Measurements from ENCODE around the gene MMD. TPM values are rescaled to one million over a fixed set of nuclear protein-coding genes. Genes with fewer than 3 reads are reported as not detected.
"Not testable (repeated sequence)": the region's sequence is repeated elsewhere in the genome, so short reads cannot be mapped to it uniquely, and the experiment has no call there.

Gene MMD
- total RNA-seq, 1 donor from 2014 or later, result 4.3 TPM

DNA sequence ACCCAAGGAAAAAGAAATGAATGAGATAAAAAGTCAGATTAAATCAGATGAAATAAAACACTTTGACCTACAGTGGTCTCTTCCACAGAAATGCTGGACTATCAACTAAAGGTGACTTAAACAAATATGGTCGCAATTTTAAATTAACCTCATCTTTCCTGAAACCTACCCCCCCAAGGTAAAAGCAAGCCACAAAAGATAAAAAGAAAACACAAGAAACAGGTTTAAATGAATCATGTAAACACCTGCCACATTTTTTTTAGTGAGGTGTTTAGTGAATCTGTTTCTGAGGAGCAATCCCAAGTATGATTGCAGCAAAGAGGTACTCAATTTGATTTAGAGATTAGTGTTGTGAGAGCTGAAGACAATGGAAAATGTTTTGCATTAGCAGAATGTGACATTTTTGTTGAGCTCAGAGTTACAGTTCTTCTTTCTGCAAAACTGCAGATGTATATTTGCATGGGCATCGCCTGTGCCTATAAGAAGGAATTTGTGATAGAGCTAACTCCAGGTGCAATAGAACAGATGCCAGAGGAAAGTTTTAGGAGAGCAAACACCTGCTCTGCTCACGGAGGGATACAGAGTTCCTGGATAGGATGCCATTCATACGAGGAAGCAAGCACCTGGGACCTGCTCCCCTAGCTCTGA is 3.4 kb upstream of the MMD start:
- ATAC-seq (no peak), DNase-seq (ENCODE audit: low spot score) (no peak)

DNA sequence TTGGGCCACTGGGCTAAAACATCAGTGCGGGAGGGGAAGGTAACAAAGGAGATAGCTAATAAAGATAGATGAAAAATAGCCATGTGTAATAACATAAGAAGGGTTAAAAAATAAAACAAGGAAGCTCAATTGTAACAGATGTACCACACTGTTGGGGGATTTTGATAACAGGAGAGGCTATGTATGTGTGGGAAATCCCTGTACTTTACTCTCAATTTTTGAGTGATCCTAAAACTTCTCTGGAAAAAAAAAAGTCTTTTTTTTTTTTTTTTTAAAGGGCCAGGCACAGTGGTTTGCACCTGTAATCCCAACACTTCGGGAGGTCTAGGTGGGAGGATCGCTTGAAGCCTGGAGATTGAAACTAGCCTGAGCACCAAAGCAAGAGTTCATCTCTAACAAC is 1.9 kb upstream of the MMD start:
- DNase-seq (ENCODE audit: low spot score), result no peak
- no peak for ATAC-seq

DNA sequence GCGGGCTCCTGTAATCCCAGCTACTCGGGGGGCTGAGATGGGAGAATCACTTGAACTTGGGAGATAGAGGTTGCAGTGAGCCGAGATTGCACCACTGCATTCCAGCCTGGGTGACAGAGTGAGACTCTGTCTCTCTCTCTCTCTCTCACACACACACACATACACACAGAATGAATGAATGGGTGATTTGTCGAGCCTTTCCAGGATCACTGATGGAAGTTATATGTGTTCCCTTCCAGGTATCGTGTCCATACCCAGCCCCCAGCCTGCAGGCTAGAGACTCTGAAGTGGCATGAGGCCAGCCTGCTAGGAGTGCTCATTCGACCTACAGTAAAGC is 1.2 kb upstream of the MMD start:
- not testable (repeated sequence) for ATAC-seq; DNase-seq (ENCODE audit: low spot score)

DNA sequence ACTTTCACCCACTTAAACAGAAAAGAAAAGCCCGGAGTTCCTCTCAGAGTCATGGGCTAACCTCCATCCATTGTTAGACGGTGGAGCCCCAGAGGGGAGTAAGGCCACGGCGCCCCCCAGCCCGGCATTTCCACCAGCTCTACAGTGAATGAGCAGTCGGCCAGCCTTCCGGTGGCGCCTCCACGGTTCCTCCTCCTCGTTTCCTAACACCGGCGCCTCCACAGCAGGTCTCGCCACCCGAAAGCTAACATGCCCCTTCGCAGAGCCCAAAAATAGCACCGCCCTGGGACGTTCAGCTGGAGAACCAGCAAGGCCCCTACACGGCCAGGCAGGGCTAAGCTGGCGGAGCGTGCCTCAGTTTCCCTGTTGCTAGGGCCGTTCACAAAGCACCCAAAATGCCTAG is 858 bp downstream of the MMD start:
- peak; percentile 29 for ATAC-seq

DNA sequence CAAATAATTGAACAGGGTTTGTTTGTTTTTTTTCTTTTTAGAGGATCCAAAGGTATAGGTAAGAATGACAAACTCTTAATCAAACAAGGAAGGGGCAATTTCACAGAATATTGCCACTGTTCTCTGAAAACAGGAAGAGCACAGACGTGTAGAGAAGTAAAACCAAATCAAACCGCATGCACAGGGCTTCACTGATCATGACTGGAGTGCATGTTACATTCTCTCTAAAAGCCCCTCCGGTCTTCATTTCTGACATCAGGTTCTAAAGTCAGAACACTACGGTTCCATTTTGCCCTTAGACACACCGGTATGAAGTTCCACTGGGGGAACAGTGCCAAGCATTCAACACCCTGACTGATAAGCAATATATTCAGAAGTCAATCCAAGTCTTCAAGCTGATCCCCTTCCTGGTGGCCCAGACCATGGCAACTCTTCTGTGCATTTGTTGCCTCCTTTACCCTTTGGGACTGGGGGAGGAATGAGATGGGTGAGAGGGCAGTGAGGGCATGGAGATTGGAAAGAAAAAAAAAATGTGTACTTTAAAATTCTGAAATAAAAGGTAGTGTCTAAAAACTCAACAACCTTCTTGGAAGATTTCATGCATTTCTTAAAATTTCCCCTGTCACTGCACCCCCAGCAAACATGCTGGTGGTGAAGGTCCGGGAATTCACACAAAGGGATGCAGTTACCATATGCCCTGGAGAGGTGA is 1.4 kb downstream of the MMD start:
- ATAC-seq (no peak), DNase-seq (ENCODE audit: low spot score) (no peak)

More for the DNA sequence above, 858 bp downstream of the MMD start:
- DNase-seq (ENCODE audit: low spot score), result peak; percentile 55

DNA sequence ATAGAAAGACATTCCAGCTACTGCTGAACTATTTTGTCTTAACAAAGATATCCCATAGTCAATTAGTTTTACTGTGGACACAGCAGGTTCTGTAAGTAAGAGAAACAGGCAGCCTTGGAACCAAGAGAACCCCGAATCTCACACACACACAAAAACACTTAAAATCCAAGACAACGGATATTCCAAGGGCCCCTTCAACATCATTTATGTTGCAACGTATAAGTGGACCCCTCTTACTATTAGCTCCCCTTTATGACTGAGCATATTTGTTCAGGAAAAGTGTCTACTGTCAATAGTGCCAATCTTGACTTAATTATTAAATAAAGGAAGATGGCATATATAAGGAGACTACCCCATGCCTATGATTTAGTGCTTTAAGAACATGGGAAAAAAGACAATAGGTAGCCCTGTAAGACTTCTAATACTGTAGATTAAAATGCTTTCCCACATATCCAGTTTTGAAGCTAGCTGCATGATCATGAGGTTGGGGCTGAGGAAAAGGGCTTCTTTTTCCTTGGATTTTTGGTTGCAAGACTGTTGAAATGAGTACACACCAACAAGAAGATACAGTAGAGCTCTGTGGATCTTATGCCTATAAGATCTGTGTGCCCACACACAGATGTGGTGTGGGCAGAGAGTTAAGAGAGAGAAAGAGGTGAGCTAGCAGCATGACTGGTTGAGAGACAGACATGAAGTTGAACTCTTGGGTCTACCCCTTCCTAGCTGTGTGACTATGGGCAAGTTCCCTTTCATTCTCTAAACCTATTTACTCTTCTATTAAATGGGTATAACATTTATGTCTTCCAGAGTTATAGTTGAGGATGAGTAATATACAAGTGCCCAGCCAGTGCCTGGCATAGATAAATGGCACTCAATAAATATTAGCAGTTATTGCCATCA is 3.0 kb downstream of the MMD start:
- DNase-seq (ENCODE audit: low spot score) (no peak), ATAC-seq (no peak)

DNA sequence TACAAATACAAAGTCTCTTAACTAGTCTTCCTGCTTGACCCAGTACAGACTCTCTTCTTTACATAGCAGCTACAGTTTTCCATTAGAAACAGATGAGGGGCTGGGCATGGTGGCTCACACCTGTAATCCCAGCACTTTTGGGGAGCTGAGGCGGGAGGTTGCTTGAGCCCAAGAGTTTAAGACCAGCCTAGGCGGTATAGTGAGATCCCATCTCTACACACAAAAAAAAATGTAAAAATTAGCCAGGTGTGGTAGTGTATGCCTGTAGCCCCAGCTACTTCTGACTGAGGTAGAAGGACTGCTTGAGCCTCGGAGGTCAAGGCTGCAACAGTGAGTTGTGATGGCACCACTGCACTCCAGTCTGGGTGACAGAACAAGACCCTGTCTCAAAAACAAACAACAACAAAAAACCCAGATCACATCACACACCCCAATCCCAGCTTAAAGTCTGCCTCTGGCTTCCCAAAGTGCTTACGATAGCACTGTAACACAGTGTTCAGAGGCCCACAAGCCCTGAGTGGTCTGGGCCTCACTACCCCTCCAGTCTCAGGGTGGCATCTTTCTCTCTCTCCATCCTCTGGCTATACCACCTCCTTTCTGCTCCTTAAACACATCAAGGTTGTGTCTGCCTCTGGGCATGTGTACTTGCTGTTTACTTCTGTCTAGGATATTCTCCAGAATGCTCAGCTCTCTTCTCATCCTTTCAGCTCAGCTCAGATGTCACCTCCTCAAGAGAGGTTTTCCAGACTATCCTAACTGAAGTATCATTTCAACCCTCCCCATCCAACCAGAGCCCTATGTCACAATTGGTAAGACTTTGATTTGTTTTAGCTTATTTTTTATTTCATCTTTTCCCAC is 4.0 kb downstream of the MMD start:
- ATAC-seq (no peak), DNase-seq (ENCODE audit: low spot score) (no peak)

DNA sequence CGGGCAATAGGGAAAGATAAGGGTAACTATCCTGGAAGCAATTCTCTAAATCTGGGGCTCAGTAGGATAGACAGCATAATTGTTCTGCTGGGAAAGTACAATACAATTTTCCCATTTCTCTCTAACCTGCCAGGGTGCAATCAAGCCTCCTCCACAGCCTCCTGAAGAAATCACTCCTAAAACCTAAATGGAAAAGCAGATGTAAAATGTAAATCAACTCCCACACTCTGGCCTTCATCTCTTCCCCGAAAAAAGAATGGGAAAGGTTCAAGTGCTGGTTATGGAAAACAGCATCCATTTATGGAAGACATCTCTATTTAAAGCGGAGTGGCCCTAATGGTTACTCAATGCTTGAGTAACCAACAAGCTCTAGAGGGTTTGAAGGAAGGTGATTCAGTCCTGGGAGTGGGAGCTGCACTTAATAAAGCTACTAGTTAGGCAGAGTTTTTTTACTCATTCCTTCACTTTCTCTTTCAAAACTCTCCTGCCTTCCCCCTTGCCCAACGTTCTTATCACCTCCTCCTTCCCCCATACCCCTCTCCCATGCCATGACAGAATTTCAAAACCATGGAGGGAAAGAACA is 5.1 kb downstream of the MMD start:
- ATAC-seq (no peak), DNase-seq (ENCODE audit: low spot score) (no peak)

DNA sequence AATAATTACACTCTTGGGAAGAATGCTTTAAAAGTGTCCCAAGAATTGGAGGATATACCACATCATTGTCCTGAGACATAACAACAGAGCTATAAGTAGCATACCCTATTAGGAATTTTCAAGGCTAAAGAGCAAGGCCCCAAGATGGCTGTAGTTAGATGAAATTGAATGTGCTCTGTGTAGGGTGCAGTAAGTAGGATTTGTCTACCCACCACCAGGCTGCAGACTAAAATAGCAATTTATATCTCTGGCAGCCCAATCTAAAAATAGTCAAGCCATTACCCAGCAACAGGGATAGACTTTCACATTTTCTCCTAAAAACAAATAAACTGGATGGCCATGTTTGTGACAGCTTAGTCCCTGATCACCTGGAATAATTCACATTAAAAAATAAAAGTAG is 5.6 kb downstream of the MMD start:
- ATAC-seq, result no peak
- DNase-seq (ENCODE audit: low spot score), result no peak

DNA sequence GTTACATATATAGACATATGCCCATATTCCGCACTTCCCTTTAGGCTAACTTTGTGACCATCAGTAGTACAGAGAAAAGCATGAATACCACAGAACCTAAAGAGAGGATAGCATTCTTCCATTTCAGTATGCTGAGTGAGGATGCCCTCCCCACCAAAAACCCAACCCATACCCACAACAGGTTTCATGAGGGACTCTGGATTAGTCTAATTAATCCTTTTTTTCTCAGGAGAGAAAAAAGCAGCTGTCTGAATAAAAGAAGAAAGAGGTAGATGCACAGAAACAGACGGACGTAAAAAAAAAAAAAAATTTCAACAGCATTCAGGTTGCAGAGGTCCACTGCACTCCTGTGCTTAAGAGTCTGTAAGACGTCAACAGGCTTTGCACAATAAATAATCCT is 6.7 kb downstream of the MMD start:
- DNase-seq (ENCODE audit: low spot score), result no peak
- ATAC-seq, result no peak

DNA sequence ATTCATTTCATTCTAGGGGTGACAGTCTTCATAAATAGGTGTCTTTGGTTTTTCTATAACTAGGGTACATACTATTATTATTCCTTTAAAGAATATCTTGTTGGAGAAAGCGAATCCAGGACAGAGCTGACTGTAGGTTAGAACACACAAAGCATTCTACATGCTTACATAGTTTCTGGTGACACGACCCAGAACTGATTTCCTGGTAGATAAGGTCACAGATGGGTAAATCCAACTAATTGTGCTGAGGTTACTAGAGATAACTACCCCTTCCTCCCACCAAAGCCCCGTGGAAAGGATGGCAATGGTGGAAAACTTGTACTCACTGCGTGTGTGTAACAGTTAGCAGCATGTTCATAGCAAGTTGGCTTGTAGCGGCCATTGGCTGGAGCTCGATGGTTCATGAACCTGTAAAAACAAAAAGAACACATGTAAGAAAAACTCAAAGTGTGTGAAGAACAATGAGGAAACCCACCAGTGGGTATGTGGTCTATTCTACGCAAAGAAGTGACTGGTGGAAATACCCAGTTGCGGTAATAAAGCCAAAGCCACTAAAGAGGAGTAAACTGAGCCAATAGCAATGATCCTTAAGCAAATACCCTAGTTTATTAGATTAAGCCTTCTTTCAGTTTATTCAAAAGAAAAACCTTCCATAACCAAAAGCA is 7.7 kb downstream of the MMD start:
- ATAC-seq, result no peak
- DNase-seq (ENCODE audit: low spot score), result no peak

DNA sequence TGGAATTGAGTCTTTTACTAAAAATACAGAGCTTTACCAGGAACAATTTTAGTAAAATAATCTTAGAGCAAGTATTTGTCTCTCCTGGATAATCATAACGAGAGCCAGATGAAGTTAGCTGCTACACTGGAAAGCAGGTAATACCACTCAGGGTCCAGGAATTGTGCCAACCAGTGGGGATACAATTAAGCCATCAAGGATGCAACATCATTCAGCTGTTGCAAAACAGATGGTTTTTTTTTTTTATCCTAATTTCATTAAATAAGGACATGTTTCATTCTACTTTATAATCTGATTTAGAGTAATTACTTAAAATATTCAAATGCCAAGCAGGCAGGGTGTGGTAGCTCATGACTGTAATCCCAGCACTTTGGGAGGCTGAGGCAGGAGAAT is 10.2 kb downstream of the MMD start:
- DNase-seq (ENCODE audit: low spot score) (no peak), ATAC-seq (no peak)

DNA sequence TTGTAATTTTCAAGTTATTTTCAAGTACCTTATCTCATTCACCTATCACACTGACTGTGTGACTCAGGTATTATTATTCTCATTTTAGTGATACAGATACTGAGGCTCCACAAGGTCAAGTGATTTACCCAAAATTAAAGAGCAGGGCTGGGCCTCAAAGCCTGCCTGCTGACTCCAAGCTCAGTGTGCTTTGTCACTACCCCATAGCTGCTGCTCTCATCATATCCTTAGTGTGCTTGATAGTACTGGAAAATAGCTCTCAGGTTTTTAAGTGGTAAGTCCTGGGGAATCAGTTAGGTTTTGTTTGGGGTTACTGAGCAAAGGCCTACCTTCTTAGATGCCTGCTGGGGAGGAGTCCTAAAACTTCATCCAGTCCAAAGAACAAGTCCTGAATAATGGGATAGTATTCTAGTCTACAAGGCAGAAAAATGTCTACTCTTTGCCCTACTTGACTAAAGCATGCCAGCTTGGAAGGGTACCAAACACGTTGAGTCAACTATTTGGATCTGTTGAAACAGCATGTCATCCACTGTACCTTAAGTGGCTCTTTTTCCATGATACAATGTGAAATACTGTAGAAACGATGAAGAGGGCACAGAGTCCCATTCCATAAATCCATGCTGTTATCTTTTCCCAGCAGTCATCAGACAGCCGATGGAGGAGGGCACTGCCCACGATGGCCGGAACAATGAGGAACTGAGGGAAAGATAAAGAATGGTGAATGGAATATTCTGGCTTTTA is 10.7 kb downstream of the MMD start:
- ATAC-seq, result peak; percentile 76

DNA sequence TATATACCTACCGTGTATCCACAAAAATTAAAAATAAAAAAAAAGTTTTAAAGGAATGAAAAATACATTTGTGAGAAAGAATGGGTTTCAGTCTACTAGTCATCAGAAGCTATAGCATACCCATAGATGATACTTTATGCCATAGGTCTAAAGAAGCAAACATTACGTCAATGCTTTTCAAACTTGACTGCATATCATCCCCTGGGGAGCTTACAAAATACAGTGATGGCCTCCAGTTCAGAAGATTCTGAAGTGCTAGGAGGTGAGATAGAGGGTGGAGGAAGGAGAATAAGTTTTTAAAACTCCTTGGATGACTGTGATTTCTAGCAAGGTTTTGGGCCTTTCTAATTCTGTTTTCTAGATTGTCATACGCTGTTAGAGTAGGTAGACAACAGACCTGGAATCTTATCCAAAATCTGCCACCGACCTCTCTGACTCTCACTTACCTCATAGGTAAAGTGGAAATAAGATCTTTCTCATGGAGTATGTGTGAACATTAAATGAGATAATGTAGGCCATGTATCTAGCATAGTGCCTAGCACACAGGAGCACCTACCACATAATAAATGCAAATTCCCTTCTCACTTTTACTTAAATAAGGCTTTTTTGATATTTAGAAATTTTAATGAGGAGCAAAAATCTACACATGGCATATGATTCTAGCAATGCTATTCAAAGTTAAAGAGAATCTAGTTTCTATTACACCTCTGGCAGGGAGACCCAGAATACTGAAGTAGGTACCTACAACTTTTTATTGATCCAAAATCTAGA is 12.4 kb downstream of the MMD start:
- ATAC-seq, result no peak

More for the DNA sequence above, 10.7 kb downstream of the MMD start:
- DNase-seq (ENCODE audit: low spot score), result no peak

DNA sequence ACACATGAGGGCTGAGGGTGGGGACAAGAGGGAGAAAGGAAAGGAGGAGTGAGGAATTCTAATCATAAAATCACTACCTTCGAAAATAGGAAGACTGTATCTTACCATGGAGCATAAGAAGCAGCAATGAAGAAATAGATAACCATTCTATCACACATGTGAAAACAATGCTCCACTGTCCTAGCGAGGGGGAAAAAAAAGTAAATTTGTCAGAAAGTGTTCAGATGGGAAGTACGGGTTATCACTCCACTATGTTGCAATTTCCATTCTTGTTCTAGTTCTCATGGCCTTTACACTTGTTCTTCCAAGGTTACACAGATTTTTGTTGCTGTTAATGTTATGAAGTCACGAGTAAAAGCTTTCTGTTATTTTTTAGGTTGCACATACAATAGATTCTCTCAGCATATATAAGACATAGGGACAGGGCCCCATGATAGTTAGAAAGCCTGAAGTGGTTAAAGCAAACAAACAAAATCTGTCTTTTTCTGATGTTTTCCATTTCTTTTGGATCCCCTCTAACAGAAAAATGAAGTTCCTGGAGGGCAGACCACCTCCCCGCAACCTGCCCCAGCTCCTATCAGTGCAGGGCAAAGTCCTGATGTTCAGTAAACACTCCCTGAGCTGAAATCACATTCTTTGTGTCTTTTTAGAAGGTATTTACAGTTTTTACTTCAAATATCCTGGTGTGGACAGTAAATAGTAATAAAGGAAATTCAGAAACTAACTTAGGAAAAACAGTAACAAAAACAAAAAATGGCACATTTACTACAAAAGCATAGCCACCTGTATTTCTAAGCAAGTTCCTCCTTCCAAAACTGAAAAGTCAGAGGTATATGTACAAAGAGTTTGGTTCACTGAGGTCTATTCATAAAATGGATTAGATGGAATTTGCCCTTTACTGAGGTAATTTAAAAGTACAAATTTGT is 13.7 kb downstream of the MMD start:
- DNase-seq (ENCODE audit: low spot score) (no peak), ATAC-seq (peak; percentile 71)

More for the DNA sequence above, 12.4 kb downstream of the MMD start:
- no peak for DNase-seq (ENCODE audit: low spot score)

DNA sequence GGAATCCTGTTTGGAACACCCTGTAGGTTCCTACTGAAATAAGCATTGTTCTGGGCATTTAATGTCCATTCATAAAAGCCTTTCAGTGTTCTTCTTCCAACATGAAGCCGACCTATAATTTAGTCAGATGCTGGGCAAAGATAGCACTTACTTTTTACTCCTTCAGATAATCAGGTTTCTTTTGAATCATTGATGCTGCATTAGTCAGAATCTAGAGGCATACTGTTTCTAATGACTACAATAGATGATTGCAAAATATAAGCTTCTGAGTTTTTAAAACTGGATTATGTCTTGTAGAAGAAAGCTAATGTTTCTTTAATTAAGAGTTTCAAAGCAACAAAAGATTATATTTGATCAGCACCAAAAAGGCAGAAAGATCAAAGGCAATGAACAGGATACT is 16.0 kb downstream of the MMD start:
- ATAC-seq (no peak), DNase-seq (ENCODE audit: low spot score) (no peak)

DNA sequence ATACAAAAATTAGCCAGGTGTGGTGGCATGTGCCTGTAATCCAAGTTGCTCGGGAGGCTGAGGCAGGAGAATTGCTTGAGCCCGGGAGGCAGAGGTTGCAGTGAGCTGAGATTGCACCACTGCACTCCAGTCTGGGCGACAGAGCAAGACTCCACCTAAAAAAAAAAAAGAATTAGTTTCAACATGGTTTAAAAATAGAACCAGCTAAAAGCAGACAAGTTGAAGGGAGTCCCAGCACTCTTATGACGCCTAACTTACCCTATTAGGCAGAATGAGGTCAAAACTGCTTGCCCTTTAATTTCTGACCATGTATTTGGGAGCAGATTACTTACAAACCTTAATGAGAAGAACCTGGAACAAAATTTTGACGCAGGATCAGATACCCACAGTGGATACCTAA is 17.4 kb downstream of the MMD start:
- not testable (repeated sequence) for ATAC-seq; DNase-seq (ENCODE audit: low spot score)
